ENCODE results near the gene E2F8.

Gene E2F8

GRCh38 chr11:19237381-19237780 is 3.4 kb downstream of the E2F8 start:
- H3K9me3 ChIP-seq (ENCODE audit: control insufficient read depth, insufficient read depth, low read depth, low read length): no peaks in the 10 kb centered on the region
- H3K4me1 ChIP-seq (ENCODE audit: control insufficient read depth, insufficient read depth, low read length): no peaks in the 10 kb centered on the region; the same call in 1 of the 2 replicates
- TF ChIP-seq ZNF391 (tag by site-specific recombination; IDR thresholded peaks at IDR 0.05; ENCODE audit: borderline replicate concordance, low read depth) (no peak), HOXC10 (CRISPR knock-in tag; IDR thresholded peaks at IDR 0.05) (no peak), ZNF514 (tag by site-specific recombination; IDR thresholded peaks at IDR 0.05) (no peak), RBAK (tag by site-specific recombination; IDR thresholded peaks at IDR 0.05) (no peak), ZNF148 (tag by site-specific recombination; IDR thresholded peaks at IDR 0.05; ENCODE audit: borderline replicate concordance) (no peak), ZNF610 (tag by site-specific recombination; IDR thresholded peaks at IDR 0.05; ENCODE audit: borderline replicate concordance) (no peak), KLF9 (tag by site-specific recombination; IDR thresholded peaks at IDR 0.05; ENCODE audit: low read depth) (no peak), ZNF624 (tag by site-specific recombination; IDR thresholded peaks at IDR 0.05) (no peak), ZNF600 (tag by site-specific recombination; IDR thresholded peaks at IDR 0.05) (no peak), ZBTB8A (tag by site-specific recombination; IDR thresholded peaks at IDR 0.05) (no peak), ZNF677 (tag by site-specific recombination; IDR thresholded peaks at IDR 0.05) (no peak), ZNF426 (tag by site-specific recombination; IDR thresholded peaks at IDR 0.05) (no peak)
- TF ChIP-seq, protein P1, sequence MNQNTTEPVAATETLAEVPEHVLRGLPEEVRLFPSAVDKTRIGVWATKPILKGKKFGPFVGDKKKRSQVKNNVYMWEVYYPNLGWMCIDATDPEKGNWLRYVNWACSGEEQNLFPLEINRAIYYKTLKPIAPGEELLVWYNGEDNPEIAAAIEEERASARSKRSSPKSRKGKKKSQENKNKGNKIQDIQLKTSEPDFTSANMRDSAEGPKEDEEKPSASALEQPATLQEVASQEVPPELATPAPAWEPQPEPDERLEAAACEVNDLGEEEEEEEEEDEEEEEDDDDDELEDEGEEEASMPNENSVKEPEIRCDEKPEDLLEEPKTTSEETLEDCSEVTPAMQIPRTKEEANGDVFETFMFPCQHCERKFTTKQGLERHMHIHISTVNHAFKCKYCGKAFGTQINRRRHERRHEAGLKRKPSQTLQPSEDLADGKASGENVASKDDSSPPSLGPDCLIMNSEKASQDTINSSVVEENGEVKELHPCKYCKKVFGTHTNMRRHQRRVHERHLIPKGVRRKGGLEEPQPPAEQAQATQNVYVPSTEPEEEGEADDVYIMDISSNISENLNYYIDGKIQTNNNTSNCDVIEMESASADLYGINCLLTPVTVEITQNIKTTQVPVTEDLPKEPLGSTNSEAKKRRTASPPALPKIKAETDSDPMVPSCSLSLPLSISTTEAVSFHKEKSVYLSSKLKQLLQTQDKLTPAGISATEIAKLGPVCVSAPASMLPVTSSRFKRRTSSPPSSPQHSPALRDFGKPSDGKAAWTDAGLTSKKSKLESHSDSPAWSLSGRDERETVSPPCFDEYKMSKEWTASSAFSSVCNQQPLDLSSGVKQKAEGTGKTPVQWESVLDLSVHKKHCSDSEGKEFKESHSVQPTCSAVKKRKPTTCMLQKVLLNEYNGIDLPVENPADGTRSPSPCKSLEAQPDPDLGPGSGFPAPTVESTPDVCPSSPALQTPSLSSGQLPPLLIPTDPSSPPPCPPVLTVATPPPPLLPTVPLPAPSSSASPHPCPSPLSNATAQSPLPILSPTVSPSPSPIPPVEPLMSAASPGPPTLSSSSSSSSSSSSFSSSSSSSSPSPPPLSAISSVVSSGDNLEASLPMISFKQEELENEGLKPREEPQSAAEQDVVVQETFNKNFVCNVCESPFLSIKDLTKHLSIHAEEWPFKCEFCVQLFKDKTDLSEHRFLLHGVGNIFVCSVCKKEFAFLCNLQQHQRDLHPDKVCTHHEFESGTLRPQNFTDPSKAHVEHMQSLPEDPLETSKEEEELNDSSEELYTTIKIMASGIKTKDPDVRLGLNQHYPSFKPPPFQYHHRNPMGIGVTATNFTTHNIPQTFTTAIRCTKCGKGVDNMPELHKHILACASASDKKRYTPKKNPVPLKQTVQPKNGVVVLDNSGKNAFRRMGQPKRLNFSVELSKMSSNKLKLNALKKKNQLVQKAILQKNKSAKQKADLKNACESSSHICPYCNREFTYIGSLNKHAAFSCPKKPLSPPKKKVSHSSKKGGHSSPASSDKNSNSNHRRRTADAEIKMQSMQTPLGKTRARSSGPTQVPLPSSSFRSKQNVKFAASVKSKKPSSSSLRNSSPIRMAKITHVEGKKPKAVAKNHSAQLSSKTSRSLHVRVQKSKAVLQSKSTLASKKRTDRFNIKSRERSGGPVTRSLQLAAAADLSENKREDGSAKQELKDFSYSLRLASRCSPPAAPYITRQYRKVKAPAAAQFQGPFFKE (tag by site-specific recombination; IDR thresholded peaks at IDR 0.05; ENCODE audit: borderline replicate concordance): no peak
- TF ChIP-seq, protein P2, sequence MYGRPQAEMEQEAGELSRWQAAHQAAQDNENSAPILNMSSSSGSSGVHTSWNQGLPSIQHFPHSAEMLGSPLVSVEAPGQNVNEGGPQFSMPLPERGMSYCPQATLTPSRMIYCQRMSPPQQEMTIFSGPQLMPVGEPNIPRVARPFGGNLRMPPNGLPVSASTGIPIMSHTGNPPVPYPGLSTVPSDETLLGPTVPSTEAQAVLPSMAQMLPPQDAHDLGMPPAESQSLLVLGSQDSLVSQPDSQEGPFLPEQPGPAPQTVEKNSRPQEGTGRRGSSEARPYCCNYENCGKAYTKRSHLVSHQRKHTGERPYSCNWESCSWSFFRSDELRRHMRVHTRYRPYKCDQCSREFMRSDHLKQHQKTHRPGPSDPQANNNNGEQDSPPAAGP (tag by site-specific recombination; IDR thresholded peaks at IDR 0.05): no peak
- H3K27ac ChIP-seq (ENCODE audit: extremely low read depth, low read depth, low read length): no peak overlapping the region
- H3K4me3 ChIP-seq (ENCODE audit: low read depth, low read length): no peak overlapping the region
- CTCF ChIA-PET: interaction anchor here (0.7 kb wide), 1 partner anchor 9 kb away, joined by 4 read pairs; no protein-coding TSS in a partner anchor
- POLR2A ChIA-PET: no interaction called here
- H3K36me3 ChIP-seq (ENCODE audit: control insufficient read depth in 2 of 2, insufficient read depth in 1 of 2, low read length in 2 of 2): peaks cover 3 to 44% of the 10 kb centered on the region in 2 experiments; a peak in 2 of 3 replicates

DNA sequence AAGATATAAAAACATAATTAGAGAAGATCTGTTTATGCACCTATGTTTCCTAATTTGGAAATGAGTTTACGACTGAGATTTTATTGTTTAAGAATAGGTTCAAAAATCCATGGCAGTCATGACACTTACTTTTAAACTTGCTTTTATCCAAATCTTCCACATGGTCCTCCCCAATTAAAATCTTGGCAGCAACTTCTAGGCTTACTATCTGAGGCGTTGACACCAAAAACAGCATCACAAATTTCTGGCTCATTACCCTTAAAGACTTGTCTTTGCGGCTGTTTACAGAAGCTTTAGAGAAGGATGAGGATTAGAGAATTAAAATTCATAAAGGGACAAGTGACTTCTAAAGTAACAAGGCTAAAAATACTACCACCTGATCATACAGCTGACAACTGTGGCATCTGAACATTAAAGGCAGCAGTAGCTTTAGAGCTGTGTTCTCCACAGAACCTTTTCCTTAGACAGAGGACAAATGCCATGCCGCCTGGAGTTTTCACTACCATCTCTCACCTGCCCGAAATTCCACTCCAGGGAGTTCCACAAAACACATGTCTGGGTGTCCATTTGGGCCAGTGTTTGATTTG is 6.4 kb downstream of the E2F8 start:
- CTCF ChIA-PET: interaction anchor here (0.6 to 2.6 kb wide), 4 partner anchors 19 to 512 kb away, joined by 3 to 7 read pairs (median 4); no protein-coding TSS in a partner anchor
- peaks cover 7 to 73% of the 10 kb centered on the region in 2 experiments for H3K36me3 ChIP-seq (ENCODE audit: control insufficient read depth in 2 of 2, insufficient read depth in 1 of 2, low read length in 2 of 2)

More for the DNA sequence above, 6.4 kb downstream of the E2F8 start:
- POLR2A ChIA-PET: no interaction called here
- no peaks in the 10 kb centered on the region for H3K9me3 ChIP-seq (ENCODE audit: control insufficient read depth, insufficient read depth, low read depth, low read length)
- no peak overlapping the region for H3K4me3 ChIP-seq (ENCODE audit: low read depth, low read length)
- no peaks in the 10 kb centered on the region; the same call in 1 of the 2 replicates for H3K4me1 ChIP-seq (ENCODE audit: control insufficient read depth, insufficient read depth, low read length)
- no peak overlapping the region for H3K27ac ChIP-seq (ENCODE audit: extremely low read depth, low read depth, low read length)
- no peak for TF ChIP-seq ELK4 (IDR thresholded peaks at IDR 0.05; ENCODE audit: borderline replicate concordance, low read depth, low read length)
- TF ChIP-seq, protein P3, sequence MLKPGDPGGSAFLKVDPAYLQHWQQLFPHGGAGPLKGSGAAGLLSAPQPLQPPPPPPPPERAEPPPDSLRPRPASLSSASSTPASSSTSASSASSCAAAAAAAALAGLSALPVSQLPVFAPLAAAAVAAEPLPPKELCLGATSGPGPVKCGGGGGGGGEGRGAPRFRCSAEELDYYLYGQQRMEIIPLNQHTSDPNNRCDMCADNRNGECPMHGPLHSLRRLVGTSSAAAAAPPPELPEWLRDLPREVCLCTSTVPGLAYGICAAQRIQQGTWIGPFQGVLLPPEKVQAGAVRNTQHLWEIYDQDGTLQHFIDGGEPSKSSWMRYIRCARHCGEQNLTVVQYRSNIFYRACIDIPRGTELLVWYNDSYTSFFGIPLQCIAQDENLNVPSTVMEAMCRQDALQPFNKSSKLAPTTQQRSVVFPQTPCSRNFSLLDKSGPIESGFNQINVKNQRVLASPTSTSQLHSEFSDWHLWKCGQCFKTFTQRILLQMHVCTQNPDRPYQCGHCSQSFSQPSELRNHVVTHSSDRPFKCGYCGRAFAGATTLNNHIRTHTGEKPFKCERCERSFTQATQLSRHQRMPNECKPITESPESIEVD (tag by site-specific recombination; IDR thresholded peaks at IDR 0.05): 0 out of 2 replicates have a peak, but pooled peaks have one; percentile 7
